Measurements from ENCODE around the gene RBBP5.

Gene RBBP5

DNA sequence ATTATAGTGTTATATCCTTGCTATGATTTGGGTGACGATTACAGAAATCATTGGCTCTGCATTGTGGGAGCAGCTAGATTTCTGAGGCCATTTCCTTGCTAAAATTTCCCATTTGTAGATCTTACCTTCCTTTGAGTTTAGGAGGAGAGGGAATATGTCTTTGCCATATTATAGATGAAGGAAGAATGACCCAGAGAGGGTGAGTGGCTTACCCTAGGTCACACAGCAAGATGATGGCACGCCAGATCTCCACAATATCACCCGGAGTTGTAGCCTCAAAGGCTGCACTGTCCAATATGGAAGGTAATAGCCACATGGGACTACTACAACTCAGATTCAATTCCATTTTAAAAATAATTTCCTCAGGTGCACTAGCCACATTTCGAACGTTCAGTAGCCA lies 68.5 kb downstream of the RBBP5 start:
- no peak for DNase-seq

DNA sequence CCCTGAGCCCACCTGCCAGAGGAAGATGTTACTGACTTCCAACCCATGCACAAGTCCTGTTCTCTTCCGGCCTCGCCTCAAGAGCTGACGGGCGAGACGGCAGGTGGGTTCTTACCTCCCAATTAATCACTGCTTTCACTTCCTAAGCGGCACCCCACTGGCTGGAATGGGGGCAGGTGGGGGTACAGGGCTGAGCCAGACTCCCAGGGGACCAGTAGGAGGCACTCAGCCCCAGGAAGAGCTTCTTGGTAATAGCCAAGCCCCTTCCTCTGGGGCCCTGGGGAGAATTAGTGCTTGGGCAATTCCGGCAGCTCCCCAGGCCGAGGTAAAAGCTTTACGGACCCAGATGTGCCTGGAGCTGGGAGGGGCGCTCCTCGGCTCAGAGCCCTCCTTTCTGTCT lies 69.1 kb downstream of the RBBP5 start:
- no peak for DNase-seq

DNA sequence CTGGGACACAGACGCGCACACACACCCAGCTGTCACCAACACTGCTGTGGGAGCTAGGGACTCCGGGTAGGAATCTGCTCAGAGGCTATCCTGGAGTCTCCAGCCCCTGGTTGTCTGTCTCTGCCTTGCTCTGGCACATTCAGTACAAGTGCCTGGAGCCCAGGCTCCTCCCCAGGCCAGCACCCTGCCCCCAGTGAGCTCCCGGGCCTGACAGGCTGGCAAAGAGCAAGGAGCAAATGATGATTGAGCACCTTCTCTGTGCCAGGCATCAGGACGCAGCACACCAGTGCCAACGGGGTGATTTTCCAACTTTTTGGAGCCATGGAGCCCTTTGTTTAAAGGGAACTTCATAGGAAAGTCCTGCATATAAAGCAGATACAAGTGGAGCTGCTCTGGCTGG lies 72.3 kb downstream of the RBBP5 start:
- DNase-seq = no peak

DNA sequence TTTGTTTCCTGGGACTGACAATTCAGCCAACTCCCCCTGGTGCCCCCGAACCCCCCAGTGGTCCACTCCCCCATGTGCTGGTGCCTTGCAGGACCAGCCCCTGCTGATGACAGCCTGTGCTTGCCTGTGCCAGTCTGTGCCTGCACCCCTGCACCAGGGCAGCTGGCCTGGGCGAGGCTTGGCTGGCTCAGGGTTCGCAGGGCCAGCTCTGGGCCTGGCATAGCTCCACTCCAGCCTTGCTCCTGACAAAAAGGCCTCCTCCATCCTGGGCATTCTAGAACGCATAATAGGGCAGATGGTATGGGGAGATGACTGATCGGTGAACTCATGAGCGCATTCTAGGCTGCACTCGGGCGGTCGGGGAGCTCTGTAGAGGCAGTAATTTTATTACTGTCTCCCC lies 73.4 kb downstream of the RBBP5 start:
- no peak for DNase-seq

DNA sequence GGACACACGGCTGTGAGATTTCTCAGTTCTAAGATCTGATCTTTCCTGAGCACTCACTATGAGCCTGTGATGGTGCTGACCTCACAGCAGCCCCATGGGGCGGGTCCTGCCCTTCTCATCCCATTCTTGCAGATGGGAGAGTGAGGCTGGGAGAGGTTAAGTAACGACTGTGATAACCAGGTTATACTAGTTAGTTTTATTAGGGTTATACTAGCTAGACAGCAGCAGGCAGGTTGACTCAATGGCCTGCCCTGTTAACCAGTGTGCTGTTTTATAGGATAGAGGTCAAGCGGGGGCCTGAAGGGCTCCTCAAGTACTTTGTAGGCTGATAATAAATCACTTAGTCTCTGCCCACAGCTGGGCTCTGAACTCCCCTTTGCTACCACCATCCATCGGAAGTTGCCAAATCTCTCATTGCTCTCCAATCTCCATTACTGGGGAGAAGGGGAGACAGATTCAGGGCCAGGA lies 74.0 kb downstream of the RBBP5 start:
- DNase-seq = no peak

DNA sequence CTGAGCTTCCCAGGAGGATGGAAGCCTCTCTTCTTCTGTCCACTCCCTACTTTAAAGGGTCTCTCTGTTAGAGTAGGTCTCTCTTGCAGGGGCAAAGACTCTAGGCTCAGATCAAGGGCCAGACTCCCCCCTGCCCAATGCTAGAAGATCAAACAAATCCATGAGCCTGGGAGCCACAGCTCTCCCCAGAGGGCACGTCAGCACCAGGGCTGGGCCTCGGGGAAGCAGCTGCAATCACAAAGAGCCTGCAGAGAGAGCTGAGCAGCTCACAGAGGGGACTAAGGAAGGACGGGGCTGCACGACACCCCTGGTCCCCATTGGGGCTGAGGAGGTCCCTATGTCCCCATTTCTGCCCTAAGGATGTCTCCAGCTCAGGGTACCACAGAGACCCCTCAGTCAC lies 74.9 kb downstream of the RBBP5 start:
- no peak for DNase-seq

GRCh38 chr1:205045146-205045545 lies 76.6 kb downstream of the RBBP5 start:
- no peak for DNase-seq

GRCh38 chr1:205044741-205045140 lies 77.0 kb downstream of the RBBP5 start:
- DNase-seq = no peak

- DNase-seq = no peak
Observed at GRCh38 chr1:205043866-205044265, 77.9 kb downstream of the RBBP5 start.

DNA sequence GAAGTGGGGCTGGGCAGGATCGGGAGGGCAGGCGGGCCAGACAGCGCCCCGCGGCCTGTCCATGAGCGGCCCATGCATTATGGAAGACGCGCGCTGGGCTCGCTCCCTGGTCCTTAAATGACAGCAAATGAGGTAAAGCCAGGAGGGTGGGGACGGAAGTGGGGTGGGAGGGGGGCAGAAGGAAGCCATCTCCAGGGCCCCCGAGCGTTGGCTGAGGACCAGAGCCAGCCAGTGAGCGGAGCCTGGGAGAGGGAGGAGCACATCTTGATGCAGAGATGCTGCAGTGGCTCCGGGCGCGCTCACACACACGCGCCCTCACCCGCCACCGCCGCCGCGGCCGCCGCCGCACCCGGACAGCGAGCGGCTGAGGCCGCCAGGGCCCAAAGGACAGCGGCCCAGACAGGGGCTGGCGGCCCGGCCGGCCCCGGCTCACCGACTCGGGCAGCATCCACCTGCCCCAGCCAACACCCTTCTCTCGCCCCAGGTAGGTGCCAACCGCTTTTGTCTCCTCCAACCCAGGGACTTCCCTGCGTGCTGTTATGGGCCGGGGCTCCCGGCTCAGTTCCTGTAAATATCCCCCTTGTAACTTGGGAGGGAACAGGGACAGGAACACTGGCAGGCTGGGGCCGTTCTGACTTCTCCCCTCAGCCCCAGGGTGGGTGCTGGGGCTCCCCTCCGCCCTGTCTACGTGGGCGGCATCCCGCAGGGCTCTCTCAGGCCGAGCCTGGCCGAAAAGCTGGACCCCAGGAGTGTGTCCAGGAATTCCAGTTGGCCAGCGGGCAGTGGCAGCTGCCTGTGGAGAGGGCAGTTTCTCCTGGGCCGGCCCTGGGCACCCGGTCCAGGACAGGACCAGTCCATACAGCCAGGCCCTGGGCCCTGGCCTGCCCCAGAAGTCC lies 78.6 kb downstream of the RBBP5 start, which contains the start of gene CNTN2:
Gene CNTN2 (plus strand): TSS at position 302 of the 896 bp plus-strand sequence. CDS start 9,974 bp downstream, outside the sequence.
- no peak for DNase-seq

GRCh38 chr1:205041998-205042910 lies 79.5 kb downstream of the RBBP5 start:
- DNase-seq = no peak

GRCh38 chr1:205041001-205041715 lies 80.6 kb downstream of the RBBP5 start:
- no peak for DNase-seq

GRCh38 chr1:205038132-205038786 lies 83.5 kb downstream of the RBBP5 start:
- no peak for DNase-seq

DNA sequence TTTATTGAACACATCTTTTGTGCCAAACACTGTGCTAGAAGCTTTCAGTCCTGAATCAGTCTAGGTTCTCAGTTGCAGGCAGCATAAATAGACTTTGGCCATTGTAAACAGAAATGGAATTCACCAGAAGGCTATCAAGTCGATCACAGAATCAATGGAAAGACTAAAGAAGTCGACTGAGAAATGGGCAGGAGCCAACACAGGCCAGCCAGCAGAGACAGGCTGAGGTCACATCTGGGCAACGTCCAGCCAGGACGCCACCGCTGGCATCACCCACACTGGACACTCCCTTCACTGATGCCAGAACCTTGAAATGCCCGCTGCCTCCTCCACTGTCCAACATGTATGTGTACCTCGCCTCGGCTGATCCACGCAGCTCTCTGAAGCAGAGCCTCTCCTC lies 84.2 kb downstream of the RBBP5 start:
- DNase-seq = no peak

All from stimulated activated CD4-positive, alpha-beta T cell treated with anti-CD3 and anti-CD28 coated beads, Interleukin-1b, Interleukin-23, amount 100 ng/mL, for 48 hours (primary cell).